ENCODE measurements around the gene GPR4.

Gene GPR4

DNA sequence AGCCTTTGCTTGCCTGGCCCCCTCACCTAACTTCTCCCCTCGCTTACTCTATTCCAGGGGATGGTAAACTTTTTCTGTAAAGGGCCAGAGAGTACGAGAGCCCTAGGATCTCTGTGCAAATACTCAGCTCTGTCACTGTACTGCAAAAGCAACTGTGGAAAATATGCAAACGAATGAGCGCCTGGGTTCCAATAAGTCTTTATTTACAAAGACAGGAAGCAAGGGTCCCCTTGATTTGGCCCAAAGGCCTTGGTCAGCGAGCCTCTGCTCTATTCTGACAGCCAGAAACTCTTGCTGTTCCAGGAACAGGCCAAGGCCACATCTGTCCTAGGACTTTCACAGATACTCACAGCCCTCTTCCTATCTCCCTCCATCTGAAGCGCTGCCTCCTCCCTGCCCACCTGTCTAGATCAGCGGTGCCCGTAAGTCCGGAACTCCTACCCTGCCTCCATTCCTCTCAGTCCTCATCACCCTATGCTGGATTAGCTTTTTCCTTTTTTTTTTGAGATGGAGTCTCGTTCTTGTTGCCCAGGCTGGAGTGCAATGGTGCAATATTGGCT is 54.7 kb downstream of the GPR4 start:
- no peak for DNase-seq

- DNase-seq: peak; percentile 45
Measured at GRCh38 chr19:45542234-45542668, 59.8 kb downstream of the GPR4 start.

All from NCI-H1105 treated with DMSO at 0.1 percent for 48 hours (cell line).